Fibroblast of skin of right biceps (primary cell): ENCODE measurements around the gene IMMT.
"Not testable (repeated sequence)": the region's sequence is repeated elsewhere in the genome, so short reads cannot be mapped to it uniquely, and the experiment has no call there.

Experiments
- DNase-seq: peaks from one replicate; pipeline ENCODE4 v3.0.0-alpha.2; 2013

The IMMT gene

GRCh38 chr2:86225581-86225980 lies 30.3 kb upstream of the IMMT start:
- peak; percentile 31 for DNase-seq

DNA sequence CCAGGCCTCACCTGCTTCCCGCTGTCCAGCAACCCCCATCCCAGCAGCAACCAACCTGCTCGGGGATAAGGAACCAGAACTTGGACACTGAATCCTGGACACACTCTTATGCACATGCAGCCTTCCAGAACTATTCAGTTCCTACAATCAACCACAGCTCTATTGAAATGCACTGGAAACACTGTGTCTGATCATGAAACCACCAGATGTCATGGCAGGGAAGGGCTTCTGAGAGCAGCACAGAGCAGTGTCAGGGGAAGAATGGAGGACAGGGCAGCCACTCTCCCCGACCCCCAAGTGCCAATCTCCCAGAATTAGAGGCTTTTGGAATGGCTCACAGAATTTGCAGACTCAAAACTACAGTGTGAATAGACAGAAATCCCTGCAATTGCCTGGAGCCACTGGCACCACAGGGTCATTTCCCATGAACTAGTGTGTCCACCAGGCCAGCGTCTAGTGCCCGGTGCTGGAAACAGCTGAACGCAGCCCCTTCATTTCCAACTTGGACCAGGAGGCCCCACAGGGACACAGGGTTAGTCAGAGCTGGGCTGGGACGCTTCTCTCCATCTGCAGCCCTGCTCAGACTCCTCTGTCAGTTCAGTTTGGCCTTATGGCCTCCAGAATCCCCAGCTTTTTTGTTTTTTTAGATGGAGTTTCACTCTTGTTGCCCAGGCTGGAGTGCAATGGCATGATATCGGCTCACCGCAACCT lies 29.5 kb upstream of the IMMT start:
- DNase-seq = no peak

- no peak for DNase-seq
These were observed 28.8 kb upstream of the IMMT start for GRCh38 chr2:86223927-86224560.

- peak; percentile 85 for DNase-seq
These were observed 28.1 kb upstream of the IMMT start for GRCh38 chr2:86223140-86223926.

DNA sequence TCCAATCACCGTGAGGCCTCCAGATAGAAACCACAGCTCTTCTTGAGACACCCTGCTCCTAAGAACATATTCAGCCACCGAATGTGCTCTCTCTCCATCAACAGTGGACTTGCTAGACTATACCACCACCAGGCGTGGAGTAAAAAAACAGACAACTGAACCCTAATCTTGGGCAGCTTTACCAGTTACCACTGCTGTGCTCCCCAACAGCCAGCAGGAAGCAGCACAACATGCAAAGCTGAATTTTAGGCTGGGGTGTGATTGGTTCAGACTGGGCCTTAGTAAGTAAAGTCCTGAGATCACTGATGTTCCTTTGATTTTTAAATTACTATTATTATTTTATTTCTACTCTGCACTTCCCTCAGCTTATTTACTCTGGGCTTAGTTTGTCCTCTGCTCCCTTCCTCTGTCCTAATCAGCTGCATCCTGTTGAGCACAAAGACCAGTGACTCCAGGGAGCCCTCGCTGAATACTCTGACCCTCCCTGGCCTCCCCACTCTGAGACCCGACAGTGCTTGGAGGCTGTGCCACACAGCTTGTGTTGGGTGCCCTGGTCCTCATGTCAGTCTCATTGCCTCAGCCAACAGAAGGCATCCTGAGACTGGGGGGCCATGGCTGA lies 25.9 kb upstream of the IMMT start:
- peak; percentile 57 for DNase-seq

- DNase-seq = no peak
These were observed 24.6 kb upstream of the IMMT start for GRCh38 chr2:86219896-86220295.

DNA sequence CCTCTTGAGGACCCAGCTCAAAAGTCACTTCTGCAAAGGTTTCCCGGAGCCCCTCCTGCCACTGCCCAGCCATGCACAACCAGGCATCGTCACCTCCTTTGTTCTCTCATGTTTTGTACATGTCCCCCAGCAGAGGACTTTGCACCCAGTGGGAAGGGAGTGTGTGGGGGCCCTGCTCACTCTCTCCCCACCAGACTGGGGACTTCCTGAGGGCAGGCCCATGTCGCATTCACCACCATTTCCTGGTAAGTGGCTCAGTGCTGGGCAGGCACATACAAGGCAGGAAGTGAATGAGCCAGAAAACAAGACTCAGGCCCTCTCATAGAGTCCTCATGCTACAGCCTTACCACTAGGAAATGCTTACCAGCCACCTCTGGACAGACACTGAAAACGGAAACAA lies 22.9 kb upstream of the IMMT start:
- DNase-seq = no peak

DNA sequence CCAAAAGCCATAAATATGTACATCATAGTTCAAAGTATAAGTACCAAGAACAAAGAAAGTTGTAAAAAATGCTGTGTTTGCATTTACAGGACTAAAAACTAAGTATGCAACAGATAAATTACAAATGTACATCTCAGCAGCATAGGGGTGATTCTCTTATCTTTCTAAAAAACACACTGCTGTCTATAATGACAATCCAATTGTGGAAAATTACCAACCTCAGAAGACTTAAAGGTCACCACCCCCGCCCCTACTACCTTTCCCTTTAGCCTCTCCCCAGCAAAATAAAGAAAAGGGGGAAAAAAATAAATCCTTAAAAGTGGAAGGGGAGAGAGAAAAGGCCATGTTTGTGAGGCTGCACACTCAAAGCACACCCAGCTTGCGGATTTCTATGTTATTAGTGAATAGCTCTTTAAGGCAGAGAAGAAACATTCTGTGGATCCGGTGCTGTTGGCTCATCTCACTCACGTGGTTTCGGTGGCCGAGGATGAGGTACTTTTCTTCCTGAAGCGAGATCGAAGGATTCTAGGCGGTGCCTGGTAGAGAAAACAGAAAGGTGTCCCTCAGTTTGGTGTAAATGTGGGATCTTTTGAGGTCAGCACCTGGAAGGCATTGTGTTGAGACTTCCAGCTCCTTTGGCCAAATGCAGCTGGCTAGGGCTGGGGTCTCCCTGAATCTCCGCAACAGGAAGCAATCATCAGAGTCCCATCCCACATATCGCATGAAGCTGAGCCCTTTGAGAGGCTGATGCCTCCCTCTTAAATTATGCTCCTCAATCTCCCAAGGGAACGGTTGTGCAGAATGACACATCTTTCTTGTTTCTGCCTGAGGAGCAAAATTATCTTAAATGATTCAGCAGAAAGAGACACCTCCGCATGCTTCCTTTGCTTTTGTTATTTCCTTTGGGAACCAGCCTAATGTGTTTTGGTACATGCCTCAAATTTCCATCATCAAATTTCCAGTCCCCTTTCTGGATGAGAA lies 21.6 kb upstream of the IMMT start:
- DNase-seq = peak; percentile 81

- no peak for DNase-seq
These were observed 19.2 kb upstream of the IMMT start for GRCh38 chr2:86214503-86214832.

GRCh38 chr2:86213699-86214502 lies 18.6 kb upstream of the IMMT start:
- DNase-seq = no peak

DNA sequence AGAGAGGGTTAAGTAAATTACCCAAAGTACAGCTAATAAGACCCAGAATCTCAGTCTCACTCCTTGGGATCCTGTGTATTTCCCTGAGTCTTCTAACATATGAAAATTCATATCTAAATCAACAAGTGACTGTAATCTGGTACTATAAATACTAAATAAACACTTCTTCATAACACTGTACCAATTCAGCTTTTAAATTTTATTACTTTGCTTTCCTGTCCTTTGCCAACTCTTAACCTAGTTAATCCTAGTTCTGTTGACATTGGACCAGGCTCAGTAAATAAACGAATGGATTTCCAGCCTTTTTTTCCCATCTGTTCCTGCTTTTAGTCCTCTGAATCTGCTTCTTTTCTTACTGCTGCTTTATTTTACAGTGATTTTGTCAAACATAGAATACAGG lies 17.8 kb upstream of the IMMT start:
- DNase-seq = no peak

- no peak for DNase-seq
These were observed 16.5 kb upstream of the IMMT start for GRCh38 chr2:86211796-86212188.

GRCh38 chr2:86211033-86211795 lies 16.0 kb upstream of the IMMT start:
- no peak for DNase-seq

DNA sequence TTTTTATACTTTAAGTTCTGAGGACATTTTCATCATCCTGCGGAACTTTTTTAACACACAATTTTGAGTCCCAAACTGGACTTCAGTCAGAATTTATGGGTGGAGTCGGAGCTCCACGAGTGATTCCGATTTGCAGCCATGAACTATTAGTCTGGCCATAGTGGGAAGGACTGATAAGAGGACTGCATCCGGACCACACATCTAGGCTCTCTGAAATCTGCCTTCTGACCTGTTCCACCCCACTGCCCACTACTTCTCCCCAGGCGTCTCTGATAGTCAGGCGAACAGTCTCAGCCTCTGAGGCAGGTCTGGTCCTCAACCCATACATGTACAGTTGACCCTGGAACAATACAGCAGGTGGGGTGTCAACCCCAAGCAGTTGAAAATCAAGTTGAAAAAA lies 9.2 kb upstream of the IMMT start:
- no peak for DNase-seq

DNA sequence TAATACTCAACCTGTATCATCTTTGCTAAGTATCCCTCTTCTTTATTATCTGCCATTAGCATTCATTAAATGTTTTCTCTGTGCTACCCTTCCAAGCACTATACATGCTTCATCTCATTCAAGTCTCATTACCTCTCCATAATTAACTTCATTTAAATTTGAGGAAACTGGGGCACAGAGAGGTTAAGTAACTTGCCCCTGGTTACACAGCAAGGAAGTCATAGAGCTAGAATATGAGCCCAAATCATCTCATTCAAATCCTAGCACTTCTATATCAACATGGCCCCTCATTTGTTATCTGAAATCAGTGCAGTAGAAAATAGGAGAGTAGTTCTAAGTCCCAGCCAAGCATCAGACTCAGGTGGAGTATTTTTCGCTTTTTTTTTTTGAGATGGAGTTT lies 8.4 kb upstream of the IMMT start:
- no peak for DNase-seq

DNA sequence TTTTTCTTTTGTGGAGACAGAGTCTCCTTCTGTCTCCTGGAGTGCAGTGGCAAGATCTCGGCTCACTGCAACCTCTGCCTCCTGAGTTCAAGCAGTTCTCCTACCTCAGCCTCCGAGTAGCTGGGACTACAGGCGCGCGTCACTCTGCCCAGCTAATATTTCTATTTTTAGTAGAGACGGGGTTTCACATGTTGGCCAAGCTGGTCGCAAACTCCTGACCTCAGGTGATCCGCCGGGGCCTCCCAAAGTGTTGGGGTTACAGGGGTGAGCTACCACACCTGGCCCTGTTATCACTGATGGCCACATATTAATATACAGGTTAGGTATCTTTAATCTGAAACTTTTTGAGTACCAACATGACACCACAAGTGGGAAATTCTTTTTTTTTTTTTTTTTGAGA lies 7.4 kb upstream of the IMMT start:
- DNase-seq = no peak

- no peak for DNase-seq
These were observed 7.1 kb upstream of the IMMT start for GRCh38 chr2:86202336-86202692.

DNA sequence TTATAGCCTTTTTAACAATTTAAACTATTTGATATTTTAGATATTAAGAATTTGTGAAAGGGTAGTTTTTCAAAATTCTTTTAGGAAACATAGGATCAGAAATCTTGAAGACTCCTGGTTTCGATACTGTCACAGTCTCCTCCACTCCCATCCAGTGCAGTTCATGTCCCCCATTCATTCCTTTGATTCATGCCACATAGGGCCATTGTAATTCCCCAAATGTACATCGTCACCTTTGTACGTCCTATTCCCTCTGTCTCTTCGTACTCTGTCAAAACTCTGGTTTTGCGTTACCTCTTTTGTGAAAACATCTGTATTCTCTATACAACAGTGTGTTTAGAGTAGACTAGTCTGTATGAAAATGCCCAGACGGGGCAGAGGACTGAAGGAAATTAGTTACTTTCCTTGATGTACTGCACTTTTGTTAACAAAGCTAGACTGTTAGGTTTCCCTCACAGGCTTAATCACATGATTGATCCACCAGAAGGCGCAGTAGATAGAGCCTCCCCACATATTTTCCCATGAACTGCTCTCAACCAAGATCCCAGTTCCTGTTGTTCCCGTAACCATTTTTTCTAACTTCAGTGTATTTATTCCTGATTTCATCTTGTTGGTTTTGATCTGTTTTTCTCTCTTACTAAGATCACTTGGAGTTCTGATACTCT lies 6.5 kb upstream of the IMMT start:
- peak; percentile 10 for DNase-seq

DNA sequence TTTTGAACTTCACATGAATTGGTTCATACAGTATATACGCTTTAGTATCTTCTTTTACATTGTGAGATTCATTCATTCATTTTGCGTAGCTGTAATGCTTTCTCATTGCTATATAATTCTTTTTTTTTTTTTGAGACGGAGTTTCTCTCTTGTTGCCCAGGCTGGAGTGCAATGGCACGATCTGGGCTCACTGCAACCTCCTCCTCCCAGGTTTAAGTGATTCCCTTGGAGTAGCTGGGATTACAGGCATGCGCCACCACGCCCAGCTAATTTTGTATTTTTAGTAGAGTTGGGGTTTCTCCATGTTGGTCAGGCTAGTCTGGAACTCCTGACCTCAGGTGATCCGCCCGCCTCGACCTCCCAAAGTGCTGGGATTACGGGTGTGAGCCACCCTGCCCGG lies 5.3 kb upstream of the IMMT start:
- not testable (repeated sequence) for DNase-seq

DNA sequence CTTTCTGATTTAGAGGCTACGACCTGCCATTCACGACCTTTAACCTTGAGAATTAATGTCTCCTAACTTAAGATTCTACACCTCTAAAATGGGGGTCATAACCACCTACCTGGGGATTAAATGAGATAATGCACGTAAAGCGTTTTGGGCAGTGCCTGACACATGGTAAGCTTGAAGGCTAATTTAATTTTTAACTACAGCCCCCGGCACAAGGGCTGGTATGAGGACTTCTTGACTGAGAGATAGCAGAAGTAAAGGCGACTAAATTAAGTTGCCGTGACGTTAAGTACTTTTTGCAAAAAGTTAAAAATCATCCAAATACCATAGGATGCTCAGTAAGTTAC lies 4.5 kb upstream of the IMMT start:
- DNase-seq = no peak
